HG03469 (cell line): Measurements from ENCODE around the gene PIRT.

Source experiments
- ATAC-seq: cut with Tn5 transposase; IDR thresholded peaks from one replicate; pipeline ENCODE4 v1.9.1; 2021; ENCODE audit warnings: mild to moderate bottlenecking, moderate library complexity, moderate number of reproducible peaks; ENCODE audit not compliant: unreplicated experiment

The PIRT gene

GRCh38 chr17:10790491-10791401 lies 47.1 kb downstream of the PIRT start:
- no peak for ATAC-seq

- no peak for ATAC-seq
Measured at GRCh38 chr17:10789694-10790271, 48.1 kb downstream of the PIRT start.

GRCh38 chr17:10787306-10788045 lies 50.4 kb downstream of the PIRT start:
- no peak for ATAC-seq

GRCh38 chr17:10785295-10785694 lies 52.6 kb downstream of the PIRT start:
- ATAC-seq, result no peak

- no peak for ATAC-seq
Measured at GRCh38 chr17:10779609-10780008, 58.3 kb downstream of the PIRT start.

GRCh38 chr17:10777890-10778289 lies 60.0 kb downstream of the PIRT start:
- ATAC-seq, result no peak

GRCh38 chr17:10777131-10777807 lies 60.6 kb downstream of the PIRT start:
- ATAC-seq, result no peak

GRCh38 chr17:10776381-10776780 lies 61.5 kb downstream of the PIRT start:
- ATAC-seq, result no peak

GRCh38 chr17:10775740-10776356 lies 62.0 kb downstream of the PIRT start:
- ATAC-seq, result no peak

GRCh38 chr17:10775058-10775457 lies 62.8 kb downstream of the PIRT start:
- no peak for ATAC-seq

GRCh38 chr17:10773391-10773790 lies 64.5 kb downstream of the PIRT start:
- no peak for ATAC-seq
